K562 treated with DMSO at 1 percent for 12 hours (cell line): ENCODE results near the gene BNIP5. TPM values are rescaled to one million over a fixed set of nuclear protein-coding genes. Genes with fewer than 3 reads are reported as not detected.

Experiments used
- total RNA-seq: library from RNA; unstranded; fragments of 300-600 nt; gene quantifications from 2 replicates; pipeline ENCODE4 v1.2.3, GENCODE V29; 2022; ENCODE audit not compliant: insufficient read depth

Gene BNIP5, protein sequence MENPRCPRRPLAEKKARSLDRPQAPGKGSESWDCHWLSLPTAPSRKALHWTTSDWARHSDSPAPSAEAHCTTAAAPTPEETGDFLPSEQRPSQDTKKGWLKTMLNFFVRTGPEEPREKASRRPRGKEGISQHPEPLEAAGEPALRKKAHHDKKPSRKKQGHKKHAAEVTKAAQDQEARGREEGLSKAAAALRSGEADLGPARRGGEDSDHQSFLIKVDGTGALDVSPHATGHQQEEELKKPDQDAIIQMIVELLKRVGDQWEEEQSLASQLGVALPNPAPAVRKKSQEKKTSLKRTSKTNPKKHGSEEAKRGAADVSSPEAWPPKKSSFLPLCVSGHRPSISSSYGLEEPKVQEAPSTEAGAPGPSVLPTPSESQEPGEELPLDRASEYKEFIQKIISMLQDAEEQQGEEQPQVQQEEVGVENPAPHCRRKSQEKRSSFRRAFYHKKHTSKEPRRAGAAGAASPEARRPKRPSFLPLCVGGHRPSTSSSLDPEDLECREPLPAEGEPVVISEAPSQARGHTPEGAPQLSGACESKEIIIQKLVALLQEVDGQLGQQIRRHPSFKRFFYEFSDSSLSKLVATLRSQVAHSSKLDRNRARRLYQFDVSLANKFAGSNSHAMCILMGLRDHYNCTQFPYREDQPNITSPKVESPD
- total RNA-seq, result not detected in 2 replicates

GRCh38 chr6:36336779-36337241 is at the start of gene BNIP5:
TSS of gene BNIP5 (minus strand) at chr6:36336888. CDS start at chr6:36330690, 6,198 bp downstream.

DNA sequence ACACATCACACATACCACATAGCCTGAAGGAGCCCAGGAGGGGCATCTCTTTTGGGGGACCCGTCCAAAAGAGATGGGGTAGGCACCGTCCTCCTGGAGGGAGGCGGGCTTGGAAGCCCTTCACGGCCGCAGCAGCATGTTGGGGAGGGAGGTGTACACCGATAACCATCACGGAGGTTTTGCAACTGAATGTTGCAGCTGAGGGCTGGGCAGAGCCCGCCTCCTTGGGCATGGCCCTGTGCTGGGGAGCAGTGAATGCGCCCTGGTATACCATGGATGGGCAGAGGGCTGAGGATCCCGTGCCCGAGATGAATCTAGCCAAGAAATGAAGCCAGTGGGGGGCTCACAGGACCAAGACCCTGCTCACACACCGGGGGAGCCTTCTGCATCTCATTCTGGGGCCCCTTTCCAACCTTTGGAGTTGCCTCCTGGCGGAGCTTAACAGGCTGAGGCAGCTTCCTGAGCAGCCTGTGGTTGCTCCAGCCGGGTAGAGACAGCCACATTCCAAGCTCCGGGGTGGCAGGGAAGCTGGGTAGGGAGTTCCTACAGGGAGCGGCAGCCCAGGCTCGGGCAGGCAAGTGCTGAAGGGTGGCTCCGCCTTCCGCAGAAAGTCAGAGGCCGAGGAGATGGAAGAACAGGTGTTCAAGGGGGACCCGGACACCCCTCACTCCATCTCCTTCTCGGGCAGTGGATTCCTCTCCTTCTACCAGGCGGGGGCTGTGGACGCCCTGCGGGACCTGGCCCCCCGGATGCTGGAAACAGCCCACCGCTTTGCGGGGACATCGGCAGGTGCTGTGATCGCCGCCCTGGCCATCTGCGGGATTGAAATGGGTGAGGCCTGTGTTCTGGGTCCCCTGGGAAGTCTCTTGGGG is 66.6 kb downstream of the BNIP5 start, which contains the start of gene PNPLA1:
PNPLA1 (plus strand) TSS at position 227 of the 872 bp plus-strand sequence; CDS start at position 627, 400 bp downstream.

Other genes starting within 250 kb of the BNIP5 start
- gene MAPK13, start 206.4 kb downstream of the BNIP5 start, total RNA-seq, result 3.0 TPM in 1 of 2 replicates, not detected in the other
- gene BRPF3, start 140.1 kb downstream of the BNIP5 start, total RNA-seq, result 11.2 and 32.3 TPM in 2 replicates
- 0.49 and 1.0 TPM in 2 replicates for gene PNPLA1, start 66.8 kb downstream of the BNIP5 start, total RNA-seq
- not detected in 2 replicates for gene ETV7, start 50.8 kb upstream of the BNIP5 start, total RNA-seq
- not detected in 2 replicates for gene PXT1, start 106.0 kb upstream of the BNIP5 start, total RNA-seq
- 23.6 and 66.3 TPM in 2 replicates for gene KCTD20, start 106.1 kb upstream of the BNIP5 start, total RNA-seq
- 13.7 and 30.4 TPM in 2 replicates for gene STK38, start 210.6 kb upstream of the BNIP5 start, total RNA-seq